K562 (cell line): Measurements from ENCODE around the gene PRICKLE3. TPM values are rescaled to one million over a fixed set of nuclear protein-coding genes. Genes with fewer than 3 reads are reported as not detected.

Source experiments
- FOXK2 ChIP-seq, 2 experiments: fragments of 450-650 bp; IDR thresholded peaks in 1 of 2; conservative IDR thresholded peaks in 1 of 2; 2 replicates each; pipeline ENCODE4 v1.6.1; 2016; ENCODE audit warnings: low read depth in 2 of 2, mild to moderate bottlenecking in 1 of 2
- REST ChIP-seq, 2 experiments: fragments of 450-650 bp; formaldehyde crosslinking in 1 of 2; IDR thresholded peaks; 2 replicates each; pipeline versions ENCODE4 v1.4.0 to v1.6.1; 2014 to 2020; ENCODE audit warnings: mild to moderate bottlenecking in 2 of 2, borderline replicate concordance in 1 of 2, low read depth in 1 of 2
- polyA plus RNA-seq, 8 experiments: library from polyadenylated mRNA; depleted of rRNA in 4 of 8; stranded (reverse) in 5 of 8; unstranded in 3 of 8; fragments of >200 nt; fragmentation: Nextera tagmentation in 2 of 8; fragmentation: Illumina TruSeq in 1 of 8; extraction: Ambion mirVana in 2 of 8; extraction: Trizol in 1 of 8; gene quantifications; 2 replicates each; pipeline versions ENCODE4 v1.2.1 to v1.2.3, GENCODE V29; 2011 to 2014; ENCODE audit warnings: inconsistent platforms in 1 of 8, missing spikeins in 1 of 8
- total RNA-seq, 7 experiments: library from RNA; depleted of rRNA in 6 of 7; stranded (reverse); fragments of >200 nt in 6 of 7; fragmentation: Illumina TruSeq in 2 of 7; extraction: Trizol in 2 of 7; gene quantifications; 2 replicates each; pipeline versions ENCODE4 v1.2.1 to v1.2.3, GENCODE V29; 2011 to 2021; ENCODE audit warnings: low replicate concordance in 1 of 7

PRICKLE3 gene
- total and polyA plus RNA-seq, 9 of the 15 experiments (the other 6 are each of a cell fraction or from before 2014, with no cell fraction given) = 1.1 to 44.3 (median 14.0) TPM

- TF ChIP-seq REST (IDR thresholded peaks at IDR 0.05; ENCODE audit: borderline replicate concordance) (no peak), REST (CRISPR knock-in tag; IDR thresholded peaks at IDR 0.05; ENCODE audit: low read depth) (no peak), FOXK2 (conservative IDR thresholded peaks at IDR 0.05 in 1 of 2, IDR thresholded peaks at IDR 0.05 in 1 of 2; ENCODE audit: low read depth in 2 of 2) (no peak)
Observed at GRCh38 chrX:49139713-49140112, 46.5 kb downstream of the PRICKLE3 start (continued).
